GM19193 (cell line): Measurements from ENCODE around the gene EIF4B.

Source experiments
- POLR2A ChIP-seq: IDR thresholded peaks from 4 replicates; pipeline ENCODE4 v1.6.1; 2011; ENCODE audit not compliant: insufficient read depth, insufficient read length; ENCODE audit errors: extremely low read depth

Gene EIF4B

GRCh38 chr12:53005986-53006809 lies at the start of gene EIF4B:
Gene EIF4B, plus strand, starts transcription at chr12:53006456. Its CDS starts 28 bp downstream, at chr12:53006484.
- TF ChIP-seq POLR2A: peak; percentile 80

- TF ChIP-seq POLR2A: no peak
These were observed 49.3 kb upstream of the EIF4B start for GRCh38 chr12:52956987-52957386.

- no peak for TF ChIP-seq POLR2A
These were observed 41.5 kb upstream of the EIF4B start for GRCh38 chr12:52964556-52965336.

GRCh38 chr12:52965337-52965731 lies 40.9 kb upstream of the EIF4B start:
- no peak for TF ChIP-seq POLR2A

- no peak for TF ChIP-seq POLR2A
These were observed 37.0 kb upstream of the EIF4B start for GRCh38 chr12:52969166-52969795.

- TF ChIP-seq POLR2A: no peak
These were observed 36.3 kb upstream of the EIF4B start for GRCh38 chr12:52969828-52970569.

GRCh38 chr12:52971679-52972329 lies 34.5 kb upstream of the EIF4B start:
- no peak for TF ChIP-seq POLR2A

- TF ChIP-seq POLR2A: no peak
These were observed 31.1 kb upstream of the EIF4B start for GRCh38 chr12:52975204-52975603.

- no peak for TF ChIP-seq POLR2A
These were observed 30.3 kb upstream of the EIF4B start for GRCh38 chr12:52975820-52976573.

GRCh38 chr12:52976574-52977071 lies 29.6 kb upstream of the EIF4B start:
- no peak for TF ChIP-seq POLR2A

- TF ChIP-seq POLR2A: no peak
These were observed 29.1 kb upstream of the EIF4B start for GRCh38 chr12:52977170-52977569.

GRCh38 chr12:52980096-52980649 lies 26.1 kb upstream of the EIF4B start:
- TF ChIP-seq POLR2A: no peak
